HEK293T (cell line): ENCODE data around the gene ZDHHC19.

Source experiments
- BHLHE40 ChIP-seq: fragments of 450-650 bp; IDR thresholded peaks from 2 replicates; pipeline ENCODE4 v1.6.1; 2016; ENCODE audit warnings: mild to moderate bottlenecking, moderate library complexity, borderline replicate concordance
- ELF4 ChIP-seq: fragments of 450-650 bp; IDR thresholded peaks from 2 replicates; pipeline ENCODE4 v1.6.1; 2017; ENCODE audit warnings: antibody characterized with exemption
- FOXA1 ChIP-seq: fragments of 450-650 bp; IDR thresholded peaks from 2 replicates; pipeline ENCODE4 v1.6.1; 2016; ENCODE audit warnings: mild to moderate bottlenecking
- FOXK2 ChIP-seq: fragments of 450-650 bp; IDR thresholded peaks from 2 replicates; pipeline ENCODE4 v1.6.1; 2016; ENCODE audit warnings: mild to moderate bottlenecking
- FOXM1 ChIP-seq: fragments of 450-650 bp; IDR thresholded peaks from 2 replicates; pipeline ENCODE4 v1.6.1; 2017; ENCODE audit warnings: mild to moderate bottlenecking, borderline replicate concordance
- HDGF ChIP-seq: fragments of 450-650 bp; IDR thresholded peaks from 2 replicates; pipeline ENCODE4 v1.6.1; 2017; ENCODE audit warnings: antibody characterized with exemption, borderline replicate concordance
- L3MBTL2 ChIP-seq: fragments of 450-650 bp; conservative IDR thresholded peaks from 2 replicates; pipeline ENCODE4 v1.6.1; 2016; ENCODE audit warnings: mild to moderate bottlenecking
- LEF1 ChIP-seq: fragments of 450-650 bp; IDR thresholded peaks from 2 replicates; pipeline ENCODE4 v1.6.1; 2017; ENCODE audit warnings: mild to moderate bottlenecking, borderline replicate concordance
- NFRKB ChIP-seq: fragments of 450-650 bp; IDR thresholded peaks from 2 replicates; pipeline ENCODE4 v1.6.1; 2016; ENCODE audit warnings: mild to moderate bottlenecking, moderate library complexity
- SP1 ChIP-seq: fragments of 450-650 bp; IDR thresholded peaks from 2 replicates; pipeline ENCODE4 v1.6.1; 2017
- SUZ12 ChIP-seq: fragments of 450-650 bp; IDR thresholded peaks from 2 replicates; pipeline ENCODE4 v1.6.1; 2016; ENCODE audit warnings: mild to moderate bottlenecking
- ZNF384 ChIP-seq: fragments of 450-650 bp; IDR thresholded peaks from 2 replicates; pipeline ENCODE4 v1.6.1; 2016

DNA sequence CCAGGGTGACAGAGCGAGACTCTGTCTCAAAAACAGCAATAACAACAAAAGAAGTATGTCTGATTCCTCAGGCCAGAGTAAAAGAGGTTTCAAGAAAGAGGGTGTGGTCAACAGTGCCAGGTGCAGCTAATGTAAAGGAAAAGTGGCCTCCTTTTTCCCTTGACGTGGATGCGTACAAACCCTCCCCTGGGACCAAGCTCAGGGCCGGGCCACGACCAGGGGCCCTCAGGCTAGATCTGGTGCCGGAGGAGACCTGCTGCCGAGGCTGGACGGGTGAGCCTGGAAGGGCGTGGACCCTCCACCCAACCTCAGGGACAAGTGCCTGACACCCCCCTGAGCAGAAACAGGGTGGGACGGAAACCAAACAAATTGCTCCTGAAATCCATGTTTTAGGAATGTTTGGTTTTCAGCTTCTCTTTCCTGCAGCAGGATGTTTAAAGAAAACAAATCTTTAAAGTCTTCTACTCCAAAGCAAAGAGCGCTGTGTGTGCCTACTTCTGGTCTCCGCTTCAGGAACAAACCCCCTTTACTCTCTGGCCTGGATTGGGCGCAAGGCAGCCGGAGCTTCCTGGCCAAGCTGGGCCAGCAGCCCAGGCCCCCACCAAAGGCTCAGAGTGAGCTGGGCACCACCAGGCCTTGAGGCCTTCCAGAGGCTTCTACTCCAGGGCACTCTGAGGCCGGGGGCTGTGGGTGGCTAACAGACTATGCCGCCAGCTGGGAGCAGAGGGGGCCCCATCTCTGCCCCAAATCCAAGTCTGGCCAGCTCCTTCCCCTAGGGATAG lies 21.4 kb downstream of the ZDHHC19 start:
- TF ChIP-seq SP1 (no peak), ELF4 (no peak), NFRKB (no peak), LEF1 (no peak), BHLHE40 (no peak), L3MBTL2 (no peak), SUZ12 (no peak), FOXK2 (no peak), FOXM1 (no peak), FOXA1 (no peak), HDGF (no peak), ZNF384 (no peak)
